Mesendoderm (in vitro differentiated cells): ENCODE data around the gene SERPINB1.

Experiments used
- DNase-seq: peaks from one replicate; pipeline ENCODE4 v3.0.0; 2013
- H2AK5ac ChIP-seq: 2 replicates; pipeline ENCODE4 v1.6.1; 2013; ENCODE audit warnings: low read length, inconsistent platforms
- H2BK120ac ChIP-seq: 2 replicates; pipeline ENCODE4 v1.6.1; 2013; ENCODE audit warnings: low read depth, mild to moderate bottlenecking, low read length, moderate library complexity, mixed read lengths
- H2BK15ac ChIP-seq: replicated peaks from 2 replicates; pipeline ENCODE4 v1.6.1; 2013; ENCODE audit warnings: low read depth, mild to moderate bottlenecking, moderate library complexity
- H2BK5ac ChIP-seq: 2 replicates; pipeline ENCODE4 v1.6.1; 2013; ENCODE audit warnings: low read length, inconsistent platforms
- H3K18ac ChIP-seq: 2 replicates; pipeline ENCODE4 v1.6.1; 2013; ENCODE audit warnings: mild to moderate bottlenecking, low read length, mixed read lengths
- H3K23ac ChIP-seq: one replicate; pipeline ENCODE4 v1.6.1; 2013; ENCODE audit warnings: low read length
- H3K27ac ChIP-seq: 2 replicates; pipeline ENCODE4 v1.5.1; 2013; ENCODE audit warnings: low read depth, mild to moderate bottlenecking, inconsistent platforms, low read length, moderate library complexity
- H3K27me3 ChIP-seq: 2 replicates; pipeline ENCODE4 v1.6.1; 2013; ENCODE audit warnings: low read length, control low read depth, mild to moderate bottlenecking, inconsistent platforms; ENCODE audit not compliant: insufficient read depth, poor library complexity
- H3K36me3 ChIP-seq: 2 replicates; pipeline ENCODE4 v1.6.1; 2013; ENCODE audit warnings: low read length, inconsistent platforms; ENCODE audit not compliant: control insufficient read depth, insufficient read depth
- H3K4ac ChIP-seq: one replicate; pipeline ENCODE4 v1.6.1; 2013; ENCODE audit warnings: low read depth, mild to moderate bottlenecking, low read length, moderate library complexity
- H3K4me1 ChIP-seq: 2 replicates; pipeline ENCODE4 v1.6.1; 2013; ENCODE audit warnings: low read depth, low read length, inconsistent platforms; ENCODE audit not compliant: control insufficient read depth
- H3K4me2 ChIP-seq: 2 replicates; pipeline ENCODE4 v1.6.1; 2013; ENCODE audit warnings: low read length
- H3K4me3 ChIP-seq: 2 replicates; pipeline ENCODE4 v1.5.1; 2013; ENCODE audit warnings: mild to moderate bottlenecking, low read length
- H3K56ac ChIP-seq: one replicate; pipeline ENCODE4 v1.6.1; 2013; ENCODE audit warnings: low read length
- H3K79me1 ChIP-seq: 2 replicates; pipeline ENCODE4 v1.6.1; 2013; ENCODE audit warnings: low read length, inconsistent platforms
- H3K79me2 ChIP-seq: 2 replicates; pipeline ENCODE4 v1.6.1; 2013; ENCODE audit warnings: mild to moderate bottlenecking, low read length; ENCODE audit not compliant: control insufficient read depth, insufficient read depth
- H3K9ac ChIP-seq: 2 replicates; pipeline ENCODE4 v1.6.1; 2013; ENCODE audit warnings: low read length, inconsistent platforms
- H4K5ac ChIP-seq: one replicate; pipeline ENCODE4 v1.6.1; 2013; ENCODE audit warnings: low read length
- H4K8ac ChIP-seq: one replicate; pipeline ENCODE4 v1.6.1; 2013; ENCODE audit warnings: low read depth, mild to moderate bottlenecking, control low read depth, low read length, moderate library complexity
- WGBS: extraction: QIAGEN DNeasy Blood & Tissue Kit; methylation state at CpG from one replicate; pipeline ENCODE4 v1.1.7; 2013; ENCODE audit warnings: low lambda C conversion rate, missing lambda C conversion rate; ENCODE audit not compliant: insufficient coverage; ENCODE audit errors: extremely low coverage; 5-methylcytosine and 5-hydroxymethylcytosine counted together

SERPINB1 gene

GRCh38 chr6:2843138-2843740 lies 1.6 kb upstream of the SERPINB1 start:
- Histone ChIP-seq H3K18ac (no peak overlapping the region), H4K5ac (no peak overlapping the region), H3K79me2 (no peaks in the 10 kb centered on the region), H3K23ac (no peak overlapping the region), H3K4me3 (no peak overlapping the region), H3K36me3 (no peaks in the 10 kb centered on the region), H3K4me1 (peaks cover 3% of the 10 kb centered on the region), H3K27me3 (no peaks in the 10 kb centered on the region), H2BK5ac (no peak overlapping the region), H3K27ac (no peak overlapping the region), H3K4ac (no peak overlapping the region), H2AK5ac (no peak overlapping the region), H3K4me2 (no peak overlapping the region), H3K56ac (no peak overlapping the region), H3K79me1 (peaks cover 3% of the 10 kb centered on the region), H4K8ac (no peak overlapping the region), H2BK15ac (no peak overlapping the region), H3K9ac (no peak overlapping the region), H2BK120ac (no peak overlapping the region)
- WGBS: no CpG with 5 or more reads among the region's 2 CpGs
- DNase-seq: no peak

GRCh38 chr6:2842139-2842552 lies 483 bp upstream of the SERPINB1 start:
- no peak overlapping the region for H2BK15ac ChIP-seq
- no peak overlapping the region for H3K23ac ChIP-seq
- no peak overlapping the region for H3K4me3 ChIP-seq
- no peak overlapping the region for H2BK120ac ChIP-seq
- no peak for DNase-seq
- no peak overlapping the region for H4K8ac ChIP-seq
- H3K56ac ChIP-seq: no peak overlapping the region
- WGBS: no CpG with 5 or more reads among the region's 2 CpGs
- H3K4ac ChIP-seq: no peak overlapping the region
- no peak overlapping the region for H2AK5ac ChIP-seq
- no peak overlapping the region for H2BK5ac ChIP-seq
- no peaks in the 10 kb centered on the region for H3K27me3 ChIP-seq
- no peaks in the 10 kb centered on the region for H3K79me2 ChIP-seq
- H3K27ac ChIP-seq: no peak overlapping the region
- H3K79me1 ChIP-seq: peaks cover 3% of the 10 kb centered on the region
- no peak overlapping the region for H3K18ac ChIP-seq
- no peak overlapping the region for H3K9ac ChIP-seq
- no peak overlapping the region for H3K4me2 ChIP-seq
- H4K5ac ChIP-seq: no peak overlapping the region
- peaks cover 1% of the 10 kb centered on the region for H3K36me3 ChIP-seq
- H3K4me1 ChIP-seq: peaks cover 3% of the 10 kb centered on the region

- Histone ChIP-seq H3K4ac (no peak overlapping the region), H3K79me2 (no peaks in the 10 kb centered on the region), H3K79me1 (peaks cover 3% of the 10 kb centered on the region), H3K4me2 (no peak overlapping the region), H3K56ac (peak overlapping the region; percentile 65), H4K5ac (no peak overlapping the region), H3K4me1 (no peaks in the 10 kb centered on the region), H2AK5ac (no peak overlapping the region), H2BK120ac (no peak overlapping the region), H3K36me3 (peaks cover 1% of the 10 kb centered on the region), H2BK5ac (no peak overlapping the region), H2BK15ac (no peak overlapping the region), H3K9ac (peak overlapping the region; percentile 86), H3K27ac (no peak overlapping the region), H4K8ac (no peak overlapping the region), H3K4me3 (no peak overlapping the region), H3K27me3 (no peaks in the 10 kb centered on the region), H3K18ac (peak overlapping the region; percentile 11), H3K23ac (no peak overlapping the region)
- no CpG with 5 or more reads among the region's 3 CpGs for WGBS
- no peak for DNase-seq
Observed at GRCh38 chr6:2840749-2841061, 958 bp downstream of the SERPINB1 start.

DNA sequence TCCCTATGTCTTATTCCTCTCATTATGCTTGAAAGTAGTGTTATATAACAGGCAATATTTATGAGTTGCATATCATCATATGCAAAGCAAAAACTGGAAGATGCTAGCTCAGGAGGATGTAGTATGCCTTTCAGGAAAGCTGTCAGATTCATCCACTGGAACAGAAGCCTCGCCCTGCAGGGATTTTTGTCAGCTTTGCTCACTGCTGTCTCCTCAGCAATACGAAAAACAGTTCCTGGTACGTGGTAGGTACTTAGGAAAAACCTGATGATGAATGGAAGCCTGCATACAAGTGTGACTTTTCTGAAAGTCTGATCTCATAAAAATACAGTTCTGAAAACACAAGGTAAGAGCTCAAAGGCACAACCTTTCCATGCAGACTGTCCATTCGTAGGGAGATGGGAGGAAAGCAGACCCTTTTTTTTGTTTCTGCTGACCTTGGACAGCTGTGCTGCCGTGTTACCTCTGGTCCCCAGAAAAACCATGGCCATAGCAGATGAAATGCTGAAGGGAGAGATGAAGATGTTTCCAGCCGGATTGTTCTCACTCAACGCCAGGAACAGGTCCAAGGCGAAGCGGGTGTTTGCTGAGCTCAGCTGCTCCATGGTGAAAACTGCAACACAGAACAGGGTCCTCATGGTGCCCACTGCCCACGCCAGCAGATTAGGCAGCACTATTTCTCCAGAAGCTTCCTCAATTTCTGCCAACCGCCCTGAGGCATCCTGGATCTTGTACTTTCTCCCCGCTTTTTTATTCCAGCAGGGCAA lies 1.5 kb downstream of the SERPINB1 start:
- no peak overlapping the region for H2BK15ac ChIP-seq
- H3K27ac ChIP-seq: no peak overlapping the region
- H3K56ac ChIP-seq: peak overlapping the region; percentile 65
- peak overlapping the region; percentile 86 for H3K9ac ChIP-seq
- no peak overlapping the region for H2BK5ac ChIP-seq
- no peak overlapping the region for H3K4me3 ChIP-seq
- no peak overlapping the region for H2AK5ac ChIP-seq
- no peak overlapping the region for H3K4ac ChIP-seq
- H3K27me3 ChIP-seq: no peaks in the 10 kb centered on the region
- peaks cover 1% of the 10 kb centered on the region for H3K36me3 ChIP-seq
- H3K4me1 ChIP-seq: no peaks in the 10 kb centered on the region
- DNase-seq: no peak
- peak overlapping the region; percentile 11 for H3K18ac ChIP-seq
- H4K8ac ChIP-seq: no peak overlapping the region
- H2BK120ac ChIP-seq: no peak overlapping the region
- H3K23ac ChIP-seq: no peak overlapping the region
- H3K79me1 ChIP-seq: peaks cover 3% of the 10 kb centered on the region
- no peak overlapping the region for H4K5ac ChIP-seq
- no peak overlapping the region for H3K4me2 ChIP-seq
- WGBS: no CpG with 5 or more reads among the region's 12 CpGs
- no peaks in the 10 kb centered on the region for H3K79me2 ChIP-seq

GRCh38 chr6:2839195-2839981 lies 2.3 kb downstream of the SERPINB1 start:
- WGBS: no CpG with 5 or more reads among the region's 9 CpGs
- Histone ChIP-seq H3K27ac (no peak overlapping the region), H2AK5ac (no peak overlapping the region), H3K79me1 (peaks cover 3% of the 10 kb centered on the region), H3K4me1 (no peaks in the 10 kb centered on the region), H4K8ac (no peak overlapping the region), H3K4ac (no peak overlapping the region), H2BK120ac (no peak overlapping the region), H3K4me2 (no peak overlapping the region), H3K23ac (no peak overlapping the region), H3K9ac (no peak overlapping the region), H3K4me3 (no peak overlapping the region), H3K79me2 (no peaks in the 10 kb centered on the region), H3K36me3 (peaks cover 1% of the 10 kb centered on the region), H2BK5ac (no peak overlapping the region), H2BK15ac (no peak overlapping the region), H3K18ac (no peak overlapping the region), H4K5ac (no peak overlapping the region), H3K56ac (no peak overlapping the region), H3K27me3 (no peaks in the 10 kb centered on the region)
- DNase-seq: no peak
